Measurements from ENCODE around the gene MMP7. TPM values are rescaled to one million over a fixed set of nuclear protein-coding genes. Genes with fewer than 3 reads are reported as not detected.

The MMP7 gene
- total RNA-seq, 1 donor from 2014 or later, result not detected

DNA sequence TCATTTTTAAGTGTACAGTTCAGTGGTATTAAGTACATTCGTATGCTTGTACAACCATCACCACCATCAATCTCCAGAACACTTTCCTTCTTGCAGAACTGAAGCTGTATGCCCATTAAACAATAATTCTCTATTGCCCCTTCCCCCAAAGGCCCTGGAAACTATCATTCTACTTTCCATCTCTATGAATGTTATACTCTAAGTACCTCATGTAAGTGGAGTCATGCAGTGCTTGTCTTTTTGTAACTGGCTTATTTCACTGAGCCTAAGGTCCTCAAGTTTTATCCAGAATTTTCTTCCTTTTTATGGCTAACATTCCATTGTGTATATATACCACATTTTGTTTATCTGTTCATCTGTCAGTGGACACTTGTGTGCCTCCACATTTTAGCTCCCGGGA is 29.7 kb downstream of the MMP7 start:
- ATAC-seq (ENCODE audit: low read depth), result no peak
- TF ChIP-seq, protein P1, sequence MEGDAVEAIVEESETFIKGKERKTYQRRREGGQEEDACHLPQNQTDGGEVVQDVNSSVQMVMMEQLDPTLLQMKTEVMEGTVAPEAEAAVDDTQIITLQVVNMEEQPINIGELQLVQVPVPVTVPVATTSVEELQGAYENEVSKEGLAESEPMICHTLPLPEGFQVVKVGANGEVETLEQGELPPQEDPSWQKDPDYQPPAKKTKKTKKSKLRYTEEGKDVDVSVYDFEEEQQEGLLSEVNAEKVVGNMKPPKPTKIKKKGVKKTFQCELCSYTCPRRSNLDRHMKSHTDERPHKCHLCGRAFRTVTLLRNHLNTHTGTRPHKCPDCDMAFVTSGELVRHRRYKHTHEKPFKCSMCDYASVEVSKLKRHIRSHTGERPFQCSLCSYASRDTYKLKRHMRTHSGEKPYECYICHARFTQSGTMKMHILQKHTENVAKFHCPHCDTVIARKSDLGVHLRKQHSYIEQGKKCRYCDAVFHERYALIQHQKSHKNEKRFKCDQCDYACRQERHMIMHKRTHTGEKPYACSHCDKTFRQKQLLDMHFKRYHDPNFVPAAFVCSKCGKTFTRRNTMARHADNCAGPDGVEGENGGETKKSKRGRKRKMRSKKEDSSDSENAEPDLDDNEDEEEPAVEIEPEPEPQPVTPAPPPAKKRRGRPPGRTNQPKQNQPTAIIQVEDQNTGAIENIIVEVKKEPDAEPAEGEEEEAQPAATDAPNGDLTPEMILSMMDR (IDR thresholded peaks at IDR 0.05), result no peak
- no peak for DNase-seq
- H3K27ac Mint-ChIP-seq, result no peak overlapping the region
- ChIA-PET CTCF (interaction anchor here (3.2 kb wide), 1 partner anchor 113 kb away, joined by 16 read pairs; no protein-coding TSS in a partner anchor), POLR2A (no interaction called here)
- H3K9me3 Mint-ChIP-seq, result no peaks in the 10 kb centered on the region
- intact Hi-C loops (cut with micrococcal nuclease), result no loop called here
- H3K4me1 Mint-ChIP-seq, result peaks cover 5% of the 10 kb centered on the region
- no peak overlapping the region for H3K4me3 Mint-ChIP-seq
- H3K27me3 Mint-ChIP-seq, result no peaks in the 10 kb centered on the region
- H3K36me3 Mint-ChIP-seq (ENCODE audit: low read depth), result no peaks in the 10 kb centered on the region

DNA sequence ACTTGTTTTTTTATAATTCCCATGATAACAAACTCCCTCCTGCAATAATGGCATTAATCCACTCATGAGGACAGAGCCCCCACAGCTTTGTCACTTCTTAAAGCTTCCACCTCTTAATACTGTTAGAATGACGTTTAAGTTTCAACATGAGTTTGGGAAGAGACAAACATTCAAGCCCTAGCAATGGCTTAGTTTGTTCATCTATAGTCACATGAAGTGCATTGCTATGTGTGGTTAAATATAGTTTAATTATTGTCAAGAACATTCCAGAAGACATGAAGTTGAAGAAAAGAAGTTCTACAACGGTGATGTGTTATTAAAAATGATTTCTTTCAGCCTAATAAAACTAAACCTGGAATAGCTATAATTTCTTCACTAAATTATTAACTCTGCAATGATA is 30.6 kb downstream of the MMP7 start:
- TF ChIP-seq, protein P1 (IDR thresholded peaks at IDR 0.05), result no peak
- ATAC-seq (ENCODE audit: low read depth) (no peak), DNase-seq (no peak)
- no peaks in the 10 kb centered on the region for H3K27me3 Mint-ChIP-seq
- H3K9me3 Mint-ChIP-seq, result no peaks in the 10 kb centered on the region
- no peak overlapping the region for H3K4me3 Mint-ChIP-seq
- H3K4me1 Mint-ChIP-seq, result peaks cover 14% of the 10 kb centered on the region
- intact Hi-C loops (cut with micrococcal nuclease), result loop anchor here (1.0 to 10.0 kb wide), 2 partner anchors 113 to 495 kb away; no protein-coding TSS in a partner anchor
- CTCF ChIA-PET, result interaction anchor here (1.0 to 3.2 kb wide), 6 partner anchors 19 to 211 kb away, joined by 3 to 16 read pairs (median 4); no protein-coding TSS in a partner anchor
- H3K36me3 Mint-ChIP-seq (ENCODE audit: low read depth), result no peaks in the 10 kb centered on the region
- H3K27ac Mint-ChIP-seq, result no peak overlapping the region
- POLR2A ChIA-PET, result no interaction called here

DNA sequence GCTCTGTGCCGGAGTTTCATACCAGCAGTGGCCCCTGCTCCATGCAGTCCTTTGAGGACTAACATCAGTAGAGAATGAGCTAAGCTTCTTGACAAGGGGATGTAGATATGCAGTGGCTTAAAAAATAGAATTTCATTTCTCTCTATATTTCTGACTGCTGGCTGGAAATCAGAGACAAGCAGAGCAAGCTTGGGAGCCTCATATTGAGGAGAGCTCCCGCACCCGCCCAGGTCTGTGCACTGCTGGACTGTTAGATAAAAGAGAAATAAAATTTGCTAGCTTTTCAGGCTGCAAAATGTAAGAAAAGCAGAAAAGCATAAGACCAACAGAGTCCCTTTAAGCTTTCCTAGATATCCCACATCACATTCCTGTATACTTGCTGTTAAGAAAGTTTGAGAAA is 31.4 kb downstream of the MMP7 start:
- Mint-ChIP-seq H3K4me1 (peaks cover 17% of the 10 kb centered on the region), H3K9me3 (no peaks in the 10 kb centered on the region), H3K36me3 (ENCODE audit: low read depth) (no peaks in the 10 kb centered on the region), H3K4me3 (no peak overlapping the region), H3K27ac (no peak overlapping the region), H3K27me3 (no peaks in the 10 kb centered on the region)
- ChIA-PET CTCF (interaction anchor here (0.7 to 3.2 kb wide), 9 partner anchors 18 to 212 kb away, joined by 3 to 16 read pairs (median 4); no protein-coding TSS in a partner anchor), POLR2A (no interaction called here)
- ATAC-seq (ENCODE audit: low read depth) (no peak), DNase-seq (no peak)
- TF ChIP-seq, protein P1 (IDR thresholded peaks at IDR 0.05), result no peak
- intact Hi-C loops (cut with micrococcal nuclease), result loop anchor here (1.0 to 10.0 kb wide), 2 partner anchors 114 to 494 kb away; no protein-coding TSS in a partner anchor

DNA sequence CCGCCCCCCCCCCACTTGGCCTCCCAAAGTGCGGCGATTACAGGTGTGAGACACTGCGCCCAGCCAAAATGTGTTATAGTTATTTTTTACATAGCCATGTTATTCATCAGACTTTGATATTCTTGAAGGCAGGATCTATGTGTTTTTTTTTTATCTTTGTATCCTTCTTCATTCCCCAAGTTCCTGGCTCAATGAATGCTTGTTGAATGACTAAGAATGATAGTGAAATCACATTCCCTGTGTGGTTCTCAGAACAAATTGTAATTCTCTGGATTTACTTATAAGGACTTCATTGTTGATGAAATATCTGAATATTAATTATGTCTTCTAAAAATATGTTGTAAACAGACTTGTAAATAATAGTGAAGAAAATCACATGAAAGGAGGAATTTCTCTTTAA is 33.5 kb downstream of the MMP7 start:
- H3K4me1 Mint-ChIP-seq, result peaks cover 18% of the 10 kb centered on the region
- TF ChIP-seq, protein P1 (IDR thresholded peaks at IDR 0.05), result no peak
- no peaks in the 10 kb centered on the region for H3K27me3 Mint-ChIP-seq
- H3K9me3 Mint-ChIP-seq, result no peaks in the 10 kb centered on the region
- H3K36me3 Mint-ChIP-seq (ENCODE audit: low read depth), result no peaks in the 10 kb centered on the region
- ATAC-seq (ENCODE audit: low read depth) (no peak), DNase-seq (no peak)
- H3K4me3 Mint-ChIP-seq, result no peak overlapping the region
- CTCF ChIA-PET, result interaction anchor here (1.3 to 1.8 kb wide), 6 partner anchors 49 to 209 kb away, joined by 4 to 52 read pairs (median 13); no protein-coding TSS in a partner anchor
- H3K27ac Mint-ChIP-seq, result no peak overlapping the region
- POLR2A ChIA-PET, result no interaction called here
- intact Hi-C loops (cut with micrococcal nuclease), result loop anchor here (10.0 kb wide), 1 partner anchor 492 kb away; no protein-coding TSS in a partner anchor

DNA sequence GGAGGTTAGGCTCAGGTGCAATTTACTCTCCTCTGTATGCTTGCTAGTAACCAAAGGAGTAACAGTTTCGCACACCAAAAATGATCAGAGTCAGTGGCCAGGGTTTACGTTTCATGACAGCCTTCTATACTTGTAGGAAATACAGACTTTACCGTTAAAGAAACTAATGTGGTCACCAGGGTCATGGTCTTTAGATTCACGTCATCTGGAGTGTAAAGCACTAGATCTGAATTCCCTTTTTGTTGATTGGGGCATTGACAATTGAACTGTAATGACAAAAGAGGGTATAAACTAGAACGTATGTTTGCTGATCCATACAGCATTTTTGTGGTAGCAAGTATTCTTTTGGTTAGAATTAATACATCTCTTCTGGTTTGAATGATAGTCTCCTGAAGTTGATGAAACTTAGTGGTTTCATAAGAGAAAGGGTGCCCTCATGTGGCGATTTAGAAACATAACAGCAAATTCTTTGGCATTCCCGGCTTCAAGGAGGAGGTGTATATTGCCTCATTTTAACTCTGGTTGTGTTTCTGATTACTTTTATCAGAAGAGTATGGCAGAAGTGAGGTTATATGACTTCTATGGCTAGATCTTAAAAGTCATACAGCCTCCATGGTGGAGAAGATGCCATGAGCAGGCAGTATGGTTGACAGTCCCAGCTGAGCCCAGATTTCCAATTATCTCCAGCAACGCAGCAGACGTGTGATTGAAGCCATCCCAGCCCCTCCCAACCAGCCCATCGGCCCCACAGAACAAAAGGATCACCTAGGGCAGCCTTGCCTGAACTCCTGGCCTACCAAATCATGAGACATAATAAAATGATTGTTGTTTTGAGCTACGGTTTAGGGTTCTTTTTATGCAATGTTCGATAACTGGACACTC is 35.1 kb downstream of the MMP7 start:
- peak overlapping the region; percentile 53 for H3K27ac Mint-ChIP-seq

More for the DNA sequence above, 35.1 kb downstream of the MMP7 start:
- H3K27me3 Mint-ChIP-seq, result no peaks in the 10 kb centered on the region
- H3K4me1 Mint-ChIP-seq, result peaks cover 17% of the 10 kb centered on the region
- no peaks in the 10 kb centered on the region for H3K9me3 Mint-ChIP-seq
- ATAC-seq (ENCODE audit: low read depth) (peak; percentile 77), DNase-seq (no peak)
- TF ChIP-seq, protein P1 (IDR thresholded peaks at IDR 0.05), result no peak
- POLR2A ChIA-PET, result interaction anchor here (0.7 to 1.5 kb wide), 4 partner anchors 19 to 153 kb away, joined by 3 to 6 read pairs (median 4); no protein-coding TSS in a partner anchor
- CTCF ChIA-PET, result interaction anchor here (0.7 to 1.8 kb wide), 34 partner anchors 17 to 211 kb away, joined by 3 to 52 read pairs (median 4); no protein-coding TSS in a partner anchor
- no peak overlapping the region for H3K4me3 Mint-ChIP-seq
- intact Hi-C loops (cut with micrococcal nuclease), result loop anchor here (1.0 to 10.0 kb wide), 12 partner anchors 21 to 491 kb away; partner anchors contain the start of genes BIRC2 and TMEM123
- no peaks in the 10 kb centered on the region for H3K36me3 Mint-ChIP-seq (ENCODE audit: low read depth)

Measured in activated B cell treated with CpG ODN at 0.5 μM for 24 hours (primary cell).